Lung (tissue), 12 donors: ENCODE measurements around the gene TMEM61. TPM values are rescaled to one million over a fixed set of nuclear protein-coding genes. Genes with fewer than 3 reads are reported as not detected.
"Not testable (repeated sequence)": the region's sequence is repeated elsewhere in the genome, so short reads cannot be mapped to it uniquely, and the experiment has no call there.

Source experiments
- ATAC-seq: fragments of 200-7000 bp; cut with Tn5 transposase; one replicate; pipeline ENCODE4 v1.9.1; 2020; ENCODE audit warnings: moderate number of reproducible peaks; ENCODE audit not compliant: insufficient read depth, low FRiP score
- DNase-seq, 3 donors: peaks; one replicate each; pipeline ENCODE4 v3.0.0-alpha.2; 2013 to 2017
- H3K27ac ChIP-seq, 2 donors: one replicate each; pipeline ENCODE4 v1.5.1; 2013; ENCODE audit warnings: mild to moderate bottlenecking in 2 of 2, moderate library complexity in 2 of 2, control low read depth in 1 of 2, inconsistent platforms in 1 of 2, low read depth in 1 of 2, low read length in 1 of 2
- H3K27me3 ChIP-seq, 3 donors: one replicate each; pipeline ENCODE4 v1.5.1; 2013; ENCODE audit warnings: low read length in 2 of 3; ENCODE audit not compliant: control insufficient read depth in 3 of 3, insufficient read depth in 3 of 3
- H3K36me3 ChIP-seq, 4 donors: one replicate each; pipeline ENCODE4 v1.5.1; 2013; ENCODE audit warnings: low read length in 4 of 4, mild to moderate bottlenecking in 1 of 4, moderate library complexity in 1 of 4; ENCODE audit not compliant: control insufficient read depth in 4 of 4, insufficient read depth in 4 of 4
- H3K4me1 ChIP-seq, 5 donors: one replicate each; pipeline ENCODE4 v1.5.1; 2013; ENCODE audit warnings: low read length in 5 of 5, mild to moderate bottlenecking in 2 of 5, moderate library complexity in 1 of 5; ENCODE audit not compliant: control insufficient read depth in 5 of 5, insufficient read depth in 5 of 5
- H3K4me3 ChIP-seq: one replicate; pipeline ENCODE4 v1.5.1; 2013; ENCODE audit warnings: mild to moderate bottlenecking, control low read depth, moderate library complexity
- H3K9ac ChIP-seq, 2 donors: one replicate each; pipeline ENCODE4 v1.5.1; 2013; ENCODE audit warnings: low read length in 2 of 2, control low read depth in 1 of 2; ENCODE audit not compliant: insufficient read depth in 1 of 2
- H3K9me3 ChIP-seq, 4 donors: one replicate each; pipeline ENCODE4 v1.5.1; 2013; ENCODE audit warnings: low read length in 3 of 4, mild to moderate bottlenecking in 1 of 4, moderate library complexity in 1 of 4; ENCODE audit not compliant: control insufficient read depth in 4 of 4, insufficient read depth in 3 of 4
- CTCF ChIP-seq: IDR thresholded peaks from 2 replicates; pipeline ENCODE4 v1.5.1; 2012; ENCODE audit warnings: mild to moderate bottlenecking; ENCODE audit errors: control extremely low read depth, extremely low read depth
- WGBS, 2 donors: extraction: QIAGEN DNeasy Blood & Tissue Kit; methylation state at CpG; one replicate each; pipeline ENCODE4 v1.1.7; 2013; 5-methylcytosine and 5-hydroxymethylcytosine counted together
- polyA plus RNA-seq, 2 donors: library from polyadenylated mRNA; stranded (reverse); fragments of 200-250 nt; gene quantifications; one replicate each; pipeline ENCODE4 v1.2.1, GENCODE V29; 2013
- total RNA-seq, 2 donors: library from RNA; depleted of rRNA in 1 of 2; stranded (reverse); fragments of >200 nt in 1 of 2; gene quantifications; one replicate each; pipeline ENCODE4 v1.2.1, GENCODE V29; 2014 to 2021
- donor health status: control.
- donor health status: control.
- donor health status: Bipolar disorder and iron deficiency.
- donor health status: healthy.
- donor health status: DM: yes; HTN: yes; CAD: no.

TMEM61 gene
- total and polyA plus RNA-seq, 4 donors, result 0.91 to 2.1 (median 1.3) TPM

GRCh38 chr1:54962612-54963395 is 17.6 kb upstream of the TMEM61 start:
- 79 to 81% methylated on average over 4 of the region's 4 CpGs for WGBS, 2 donors
- H3K27me3 ChIP-seq, result no peaks in the 10 kb centered on the region
- no peak overlapping the region for H3K27ac ChIP-seq
- no peak overlapping the region for H3K9ac ChIP-seq
- H3K4me3 ChIP-seq, result no peak overlapping the region
- no peak for TF ChIP-seq CTCF
- peaks cover 0 to 9% (median 3%) of the 10 kb centered on the region in 5 donors for H3K4me1 ChIP-seq
- H3K36me3 ChIP-seq, result no peaks in the 10 kb centered on the region
- no peaks in the 10 kb centered on the region for H3K9me3 ChIP-seq
- no peak for DNase-seq
- no peak for ATAC-seq

DNA sequence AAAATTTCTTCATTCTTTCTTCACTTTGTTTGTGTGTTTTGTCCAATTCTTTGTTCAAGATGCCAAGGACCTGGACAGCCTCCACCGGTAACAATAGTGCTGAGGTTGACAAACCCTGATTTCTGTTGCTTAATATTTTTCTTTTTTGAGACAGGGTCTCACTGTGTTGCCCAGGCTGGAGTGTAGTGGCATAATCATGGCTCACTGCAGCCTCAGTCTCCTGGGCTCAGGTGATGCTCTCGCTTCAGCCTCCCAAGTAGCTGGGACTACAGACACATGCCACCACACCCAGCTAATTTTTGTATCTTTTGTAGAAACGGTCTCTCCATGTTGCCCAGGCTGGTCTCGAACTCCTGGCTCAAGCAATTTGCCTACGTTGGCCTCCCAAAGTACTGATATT is 16.6 kb upstream of the TMEM61 start:
- H3K9ac ChIP-seq, ATAC-seq, H3K27ac ChIP-seq, H3K4me3 ChIP-seq, H3K9me3 ChIP-seq, H3K27me3 ChIP-seq, DNase-seq, H3K36me3 ChIP-seq: not testable (repeated sequence)
- 94 to 95% methylated on average over 5 of the region's 5 CpGs for WGBS, 2 donors
- H3K4me1 ChIP-seq, result peaks cover 0 to 13% (median 3%) of the 10 kb centered on the region in 5 donors

DNA sequence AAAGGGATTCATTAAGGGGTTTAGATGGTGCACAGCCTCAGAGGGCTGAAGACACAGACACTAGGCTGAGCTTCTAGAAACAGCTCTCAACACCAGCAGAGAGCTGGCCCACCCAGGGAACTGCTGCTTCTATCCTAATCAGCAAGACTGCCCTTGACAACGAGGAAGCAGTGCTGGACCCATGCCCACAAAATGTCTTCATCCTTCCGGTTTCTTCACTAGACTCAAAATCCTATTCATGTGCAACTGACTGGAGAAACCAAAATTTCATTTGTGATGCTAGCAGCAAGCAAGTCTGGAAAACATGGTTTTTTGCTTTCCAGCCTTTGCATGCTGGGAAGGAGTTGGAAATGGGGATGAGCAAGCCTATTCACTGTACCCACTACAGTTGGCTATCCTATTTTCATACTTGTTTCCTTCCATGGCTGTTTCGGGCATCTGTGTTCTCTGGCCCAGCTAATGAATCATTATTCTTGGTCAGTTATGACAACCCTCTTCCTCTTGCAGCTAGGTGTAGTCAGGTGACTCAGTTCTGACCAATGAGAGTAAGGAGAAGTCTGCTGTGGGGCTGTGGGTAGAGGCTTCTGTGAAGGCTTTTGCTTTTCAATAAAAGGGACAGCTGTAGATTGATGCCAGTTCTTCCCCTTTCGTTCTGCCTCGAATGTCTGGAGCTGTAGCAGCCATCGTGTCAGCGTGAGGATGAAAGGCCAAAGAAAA is 14.6 kb upstream of the TMEM61 start:
- Histone ChIP-seq H3K9ac (no peak overlapping the region), H3K4me1 (peaks cover 0 to 13% (median 3%) of the 10 kb centered on the region in 5 donors), H3K9me3 (no peaks in the 10 kb centered on the region), H3K36me3 (no peaks in the 10 kb centered on the region), H3K27ac (no peak overlapping the region), H3K27me3 (no peaks in the 10 kb centered on the region), H3K4me3 (no peak overlapping the region)
- no peak for ATAC-seq
- WGBS, 2 donors, result 11 to 34% methylated on average over 7 of the region's 7 CpGs
- DNase-seq, result peak; percentile 78 to 94 (median 90)
- no peak for TF ChIP-seq CTCF

DNA sequence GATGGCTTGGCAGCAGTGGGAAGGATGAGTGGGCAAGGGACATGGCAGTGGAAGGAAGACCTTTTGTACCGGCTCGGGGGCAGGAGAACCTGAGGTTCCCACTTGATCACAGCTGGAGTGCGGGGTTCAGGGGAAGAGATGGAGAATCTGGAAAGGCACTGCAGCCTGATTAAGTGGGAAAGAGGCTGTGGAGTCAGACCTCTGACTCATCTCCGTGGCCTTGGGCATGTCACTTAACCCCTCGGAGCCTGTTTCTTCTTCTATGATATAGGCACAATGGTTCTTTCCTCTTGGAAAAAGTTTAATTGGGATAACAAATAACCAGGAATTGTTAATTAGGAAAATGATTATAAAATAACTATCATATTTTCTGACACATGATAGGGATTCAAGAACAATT is 13.1 kb upstream of the TMEM61 start:
- H3K9me3 ChIP-seq, result no peaks in the 10 kb centered on the region
- TF ChIP-seq CTCF, result no peak
- no peak overlapping the region for H3K27ac ChIP-seq
- no peak overlapping the region for H3K4me3 ChIP-seq
- no peaks in the 10 kb centered on the region for H3K27me3 ChIP-seq
- H3K9ac ChIP-seq, result no peak overlapping the region
- DNase-seq, result no peak
- H3K36me3 ChIP-seq, result no peaks in the 10 kb centered on the region
- peaks cover 0 to 13% (median 3%) of the 10 kb centered on the region in 5 donors for H3K4me1 ChIP-seq
- WGBS, 2 donors, result 80 to 85% methylated on average over 5 of the region's 5 CpGs
- no peak for ATAC-seq
